ENCODE measurements around the gene GTSE1. TPM values are rescaled to one million over a fixed set of nuclear protein-coding genes. Genes with fewer than 3 reads are reported as not detected.

GTSE1 gene
- total RNA-seq, 1 experiment from 2014 or later = 20.6 TPM

DNA sequence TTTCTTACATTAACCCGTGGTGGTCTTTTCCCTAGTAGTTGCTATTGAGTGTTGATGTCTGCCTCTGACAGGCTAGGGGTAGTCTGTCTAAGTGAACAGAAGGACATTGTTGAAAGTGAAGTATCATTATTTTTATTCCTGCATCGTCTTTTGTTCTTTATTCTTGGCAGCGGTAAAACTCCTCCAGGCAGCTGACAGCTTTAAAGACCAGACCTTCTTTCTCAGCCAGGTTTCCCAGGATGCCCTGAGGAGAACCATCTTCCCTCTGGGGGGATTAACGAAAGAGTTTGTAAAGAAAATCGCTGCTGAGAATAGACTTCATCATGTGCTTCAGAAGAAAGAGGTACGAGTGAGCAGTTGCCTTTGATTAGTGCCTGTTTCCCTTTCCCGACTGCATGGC lies 53.5 kb downstream of the GTSE1 start:
- H3K4me2 ChIP-seq (ENCODE audit: low read length) = no peak overlapping the region
- no peaks in the 10 kb centered on the region for H3K27me3 ChIP-seq (ENCODE audit: low read length)
- H3K27ac ChIP-seq (ENCODE audit: low read length) = no peak overlapping the region
- ATAC-seq (no peak), DNase-seq (no peak)
- peaks cover 4% of the 10 kb centered on the region; the same call in 1 of the 2 replicates for H3K4me1 ChIP-seq (ENCODE audit: insufficient read depth, low read length)
- no peaks in the 10 kb centered on the region for H3K9me2 ChIP-seq (replicated peaks; ENCODE audit: low read length)
- H3K9me3 ChIP-seq (ENCODE audit: low read length) = no peaks in the 10 kb centered on the region
- no peaks in the 10 kb centered on the region for H3F3A ChIP-seq (ENCODE audit: low read length, unreplicated experiment)
- peaks cover 25% of the 10 kb centered on the region for H3K36me3 ChIP-seq (ENCODE audit: low read depth, low read length)
- no peak overlapping the region for H3K4me3 ChIP-seq (ENCODE audit: low read length)
- no peak overlapping the region for H2AFZ ChIP-seq (ENCODE audit: low read length)
- no peaks in the 10 kb centered on the region for H3K79me2 ChIP-seq (ENCODE audit: low read length)
- no peaks in the 10 kb centered on the region for H4K20me1 ChIP-seq (ENCODE audit: low read length)
- ChIA-PET CTCF (no interaction called here), POLR2A (ENCODE audit: unreplicated experiment) (no interaction called here)
- TF ChIP-seq EZH2 (IDR thresholded peaks at IDR 0.05; ENCODE audit: low read length, unreplicated experiment) (no peak), CTCF (conservative IDR thresholded peaks at IDR 0.05; ENCODE audit: low read depth, low read length) (no peak), EZH2phosphoT487 (IDR thresholded peaks at IDR 0.05; ENCODE audit: borderline replicate concordance, low read length) (no peak)
- intact Hi-C loops (cut with micrococcal nuclease) = no loop called here
- no TSS peak for BruUV-seq (replicated peaks)
- H3K9ac ChIP-seq (ENCODE audit: low read length) = no peak overlapping the region

DNA sequence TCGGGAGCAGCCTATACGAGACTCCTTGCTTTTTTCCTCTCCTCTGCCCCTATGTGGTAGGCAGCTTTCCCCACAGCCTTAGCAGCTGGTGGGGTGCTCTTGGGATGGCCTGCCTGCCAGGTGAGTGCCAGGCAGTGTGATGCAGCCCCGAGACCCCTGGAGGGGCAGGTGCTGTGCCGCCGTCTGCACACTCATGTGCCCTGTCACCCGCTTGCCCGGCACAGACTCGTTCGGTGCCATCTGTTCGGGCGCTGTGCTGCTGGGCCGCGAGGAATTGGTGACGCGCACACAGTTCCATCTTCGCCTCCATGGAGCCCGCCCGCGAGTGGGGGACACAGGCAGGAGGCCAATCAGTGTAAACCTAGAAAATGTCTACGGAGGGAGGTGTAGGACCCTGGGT lies 54.0 kb downstream of the GTSE1 start:
- H3K27ac ChIP-seq (ENCODE audit: low read length) = no peak overlapping the region
- no peaks in the 10 kb centered on the region for H3K27me3 ChIP-seq (ENCODE audit: low read length)
- no peaks in the 10 kb centered on the region for H3K79me2 ChIP-seq (ENCODE audit: low read length)
- no TSS peak for BruUV-seq (replicated peaks)
- H2AFZ ChIP-seq (ENCODE audit: low read length) = no peak overlapping the region
- no peak overlapping the region for H3K4me2 ChIP-seq (ENCODE audit: low read length)
- no peak overlapping the region for H3K9ac ChIP-seq (ENCODE audit: low read length)
- H3K36me3 ChIP-seq (ENCODE audit: low read depth, low read length) = peaks cover 24% of the 10 kb centered on the region
- TF ChIP-seq EZH2phosphoT487 (IDR thresholded peaks at IDR 0.05; ENCODE audit: borderline replicate concordance, low read length) (no peak), EZH2 (IDR thresholded peaks at IDR 0.05; ENCODE audit: low read length, unreplicated experiment) (no peak), CTCF (conservative IDR thresholded peaks at IDR 0.05; ENCODE audit: low read depth, low read length) (no peak)
- H3K4me1 ChIP-seq (ENCODE audit: insufficient read depth, low read length) = peaks cover 4% of the 10 kb centered on the region; the same call in 1 of the 2 replicates
- no peaks in the 10 kb centered on the region for H4K20me1 ChIP-seq (ENCODE audit: low read length)
- ChIA-PET POLR2A (ENCODE audit: unreplicated experiment) (no interaction called here), CTCF (no interaction called here)
- H3K4me3 ChIP-seq (ENCODE audit: low read length) = no peak overlapping the region
- intact Hi-C loops (cut with micrococcal nuclease) = no loop called here
- no peaks in the 10 kb centered on the region for H3K9me2 ChIP-seq (replicated peaks; ENCODE audit: low read length)
- DNase-seq = no peak
- no peaks in the 10 kb centered on the region for H3K9me3 ChIP-seq (ENCODE audit: low read length)
- ATAC-seq = no peak
- H3F3A ChIP-seq (ENCODE audit: low read length, unreplicated experiment) = no peaks in the 10 kb centered on the region

- no peaks in the 10 kb centered on the region for H3K9me2 ChIP-seq (replicated peaks; ENCODE audit: low read length)
- peaks cover 26% of the 10 kb centered on the region for H3K36me3 ChIP-seq (ENCODE audit: low read depth, low read length)
- H3K4me3 ChIP-seq (ENCODE audit: low read length) = no peak overlapping the region
- H3K27ac ChIP-seq (ENCODE audit: low read length) = no peak overlapping the region
- H3K27me3 ChIP-seq (ENCODE audit: low read length) = no peaks in the 10 kb centered on the region
- no peaks in the 10 kb centered on the region for H3K9me3 ChIP-seq (ENCODE audit: low read length)
- ChIA-PET CTCF (no interaction called here), POLR2A (ENCODE audit: unreplicated experiment) (no interaction called here)
- BruUV-seq (replicated peaks) = no TSS peak
- no peak overlapping the region for H3K4me2 ChIP-seq (ENCODE audit: low read length)
- no peaks in the 10 kb centered on the region for H3K79me2 ChIP-seq (ENCODE audit: low read length)
- no peaks in the 10 kb centered on the region for H3F3A ChIP-seq (ENCODE audit: low read length, unreplicated experiment)
- peaks cover 4% of the 10 kb centered on the region; the same call in 1 of the 2 replicates for H3K4me1 ChIP-seq (ENCODE audit: insufficient read depth, low read length)
- ATAC-seq = no peak
- H2AFZ ChIP-seq (ENCODE audit: low read length) = no peak overlapping the region
- H3K9ac ChIP-seq (ENCODE audit: low read length) = no peak overlapping the region
- intact Hi-C loops (cut with micrococcal nuclease) = no loop called here
- TF ChIP-seq EZH2phosphoT487 (IDR thresholded peaks at IDR 0.05; ENCODE audit: borderline replicate concordance, low read length) (no peak), EZH2 (IDR thresholded peaks at IDR 0.05; ENCODE audit: low read length, unreplicated experiment) (no peak)
- DNase-seq = no peak
- H4K20me1 ChIP-seq (ENCODE audit: low read length) = no peaks in the 10 kb centered on the region
Measured at GRCh38 chr22:46351131-46351735, 54.6 kb downstream of the GTSE1 start.
